Measurements from ENCODE around the gene RAD51B.

The RAD51B gene

DNA sequence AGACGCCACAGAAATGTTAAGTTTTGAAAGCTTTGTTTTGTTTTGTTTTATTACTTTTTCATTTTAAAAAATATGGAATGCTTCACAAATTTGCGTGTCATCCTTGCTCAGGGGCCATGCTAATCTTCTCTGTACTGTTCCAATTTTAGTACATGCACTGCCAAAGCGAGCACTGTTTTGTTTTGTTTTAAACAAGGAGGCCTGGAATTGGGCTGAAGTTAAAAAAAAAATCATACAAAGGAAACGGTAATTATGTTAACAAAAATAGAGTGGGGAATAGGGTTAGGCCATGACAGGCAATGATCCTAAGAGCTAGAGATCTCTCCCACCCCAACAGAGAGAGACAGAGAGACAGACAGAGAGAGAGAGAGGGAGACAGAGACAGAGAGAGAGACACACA is 916.3 kb downstream of the RAD51B start:
- no peak overlapping the region for H3K4me3 ChIP-seq (replicated peaks; ENCODE audit: low read depth, low read length)
- DNase-seq (ENCODE audit: low read depth) = no peak
- TF ChIP-seq, protein P1, sequence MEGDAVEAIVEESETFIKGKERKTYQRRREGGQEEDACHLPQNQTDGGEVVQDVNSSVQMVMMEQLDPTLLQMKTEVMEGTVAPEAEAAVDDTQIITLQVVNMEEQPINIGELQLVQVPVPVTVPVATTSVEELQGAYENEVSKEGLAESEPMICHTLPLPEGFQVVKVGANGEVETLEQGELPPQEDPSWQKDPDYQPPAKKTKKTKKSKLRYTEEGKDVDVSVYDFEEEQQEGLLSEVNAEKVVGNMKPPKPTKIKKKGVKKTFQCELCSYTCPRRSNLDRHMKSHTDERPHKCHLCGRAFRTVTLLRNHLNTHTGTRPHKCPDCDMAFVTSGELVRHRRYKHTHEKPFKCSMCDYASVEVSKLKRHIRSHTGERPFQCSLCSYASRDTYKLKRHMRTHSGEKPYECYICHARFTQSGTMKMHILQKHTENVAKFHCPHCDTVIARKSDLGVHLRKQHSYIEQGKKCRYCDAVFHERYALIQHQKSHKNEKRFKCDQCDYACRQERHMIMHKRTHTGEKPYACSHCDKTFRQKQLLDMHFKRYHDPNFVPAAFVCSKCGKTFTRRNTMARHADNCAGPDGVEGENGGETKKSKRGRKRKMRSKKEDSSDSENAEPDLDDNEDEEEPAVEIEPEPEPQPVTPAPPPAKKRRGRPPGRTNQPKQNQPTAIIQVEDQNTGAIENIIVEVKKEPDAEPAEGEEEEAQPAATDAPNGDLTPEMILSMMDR (IDR thresholded peaks at IDR 0.05; ENCODE audit: low read length, missing control alignments) = no peak

DNA sequence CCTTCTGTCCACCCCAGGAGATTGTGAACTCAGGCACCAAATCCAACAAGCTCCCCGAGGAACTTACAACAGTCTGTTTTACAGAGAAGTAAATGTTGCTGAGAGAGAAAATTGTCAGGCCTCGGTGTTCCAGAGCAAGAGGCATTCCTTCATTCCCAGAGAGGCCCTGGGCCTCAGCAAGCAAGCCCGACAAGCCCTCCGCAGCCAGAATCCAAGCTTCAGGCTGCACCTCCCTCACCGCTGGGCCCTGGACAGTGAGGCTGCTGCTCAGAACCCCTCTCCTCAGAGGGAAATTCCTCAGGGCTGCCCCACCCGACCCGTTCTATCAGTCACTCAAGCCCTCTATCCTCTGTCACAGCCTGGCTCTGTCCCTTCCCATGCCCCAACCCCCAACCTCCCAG is 916.9 kb downstream of the RAD51B start:
- no peak for DNase-seq (ENCODE audit: low read depth)
- no peak overlapping the region for H3K4me3 ChIP-seq (replicated peaks; ENCODE audit: low read depth, low read length)
- TF ChIP-seq, protein P1 (IDR thresholded peaks at IDR 0.05; ENCODE audit: low read length, missing control alignments) = no peak

DNA sequence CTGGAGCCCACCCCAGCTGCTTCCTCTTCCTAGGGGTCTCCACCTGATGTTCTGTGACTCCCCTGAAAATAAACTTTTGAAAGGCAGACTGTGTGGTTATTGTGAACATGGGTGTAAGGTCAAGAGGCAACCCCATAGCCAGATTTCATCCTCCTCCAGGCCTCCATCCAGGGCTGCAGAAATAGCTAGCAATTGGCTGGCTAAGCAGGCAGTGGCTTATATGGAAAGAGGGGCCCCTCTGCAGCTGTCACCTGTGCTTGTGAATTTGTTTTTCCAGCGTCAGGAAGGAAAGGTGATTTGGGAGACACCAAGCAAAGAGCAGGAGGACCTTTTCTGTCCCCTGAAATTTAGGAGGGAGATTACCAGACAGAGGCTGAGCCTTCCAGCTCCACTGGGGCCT is 917.5 kb downstream of the RAD51B start:
- TF ChIP-seq, protein P1 (IDR thresholded peaks at IDR 0.05; ENCODE audit: low read length, missing control alignments) = no peak

DNA sequence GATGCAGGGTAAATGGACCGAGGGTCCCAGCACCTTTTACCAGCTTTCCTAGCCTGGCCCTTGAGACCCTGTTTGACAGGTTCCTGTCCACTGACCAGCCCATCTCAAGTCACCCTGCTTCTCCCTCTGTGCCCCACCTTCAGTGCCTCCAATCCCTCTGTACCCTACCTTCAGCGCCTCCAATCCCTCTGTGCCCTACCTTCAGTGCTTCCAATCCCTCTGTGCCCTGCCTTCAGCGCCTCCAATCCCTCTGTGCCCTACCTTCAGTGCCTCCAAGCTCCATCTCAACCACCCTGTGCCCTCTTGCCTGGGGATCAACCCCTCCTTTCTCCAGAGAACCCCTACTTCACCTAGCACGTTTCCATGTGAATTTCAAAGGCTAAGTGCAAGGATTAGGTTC is 919.0 kb downstream of the RAD51B start:
- H3K4me3 ChIP-seq (replicated peaks; ENCODE audit: low read depth, low read length) = no peak overlapping the region

More for the DNA sequence above, 917.5 kb downstream of the RAD51B start:
- H3K4me3 ChIP-seq (replicated peaks; ENCODE audit: low read depth, low read length) = no peak overlapping the region
- DNase-seq (ENCODE audit: low read depth) = no peak

DNA sequence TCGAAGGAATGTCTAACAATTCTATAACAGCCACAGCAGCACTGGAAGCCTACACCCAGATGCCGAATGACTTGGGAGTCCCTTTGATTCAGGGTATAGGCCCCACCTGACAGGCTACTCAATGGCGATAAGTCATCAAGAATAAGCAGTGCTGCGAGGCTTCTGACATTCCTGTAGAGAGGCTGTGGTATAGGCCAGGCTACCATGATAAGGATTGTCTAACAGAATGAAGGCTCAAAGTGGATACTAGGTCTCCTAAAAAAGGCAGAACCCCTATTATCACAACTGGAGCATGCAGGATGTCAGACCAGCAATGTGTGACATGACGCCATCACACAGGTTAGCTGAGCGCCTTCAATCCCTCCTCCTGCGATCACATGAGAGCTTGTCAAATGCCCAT is 920.1 kb downstream of the RAD51B start:
- DNase-seq (ENCODE audit: low read depth) = no peak
- TF ChIP-seq, protein P1 (IDR thresholded peaks at IDR 0.05; ENCODE audit: low read length, missing control alignments) = no peak
- H3K4me3 ChIP-seq (replicated peaks; ENCODE audit: low read depth, low read length) = no peak overlapping the region

More for the DNA sequence above, 919.0 kb downstream of the RAD51B start:
- no peak for DNase-seq (ENCODE audit: low read depth)
- TF ChIP-seq, protein P1 (IDR thresholded peaks at IDR 0.05; ENCODE audit: low read length, missing control alignments) = no peak

DNA sequence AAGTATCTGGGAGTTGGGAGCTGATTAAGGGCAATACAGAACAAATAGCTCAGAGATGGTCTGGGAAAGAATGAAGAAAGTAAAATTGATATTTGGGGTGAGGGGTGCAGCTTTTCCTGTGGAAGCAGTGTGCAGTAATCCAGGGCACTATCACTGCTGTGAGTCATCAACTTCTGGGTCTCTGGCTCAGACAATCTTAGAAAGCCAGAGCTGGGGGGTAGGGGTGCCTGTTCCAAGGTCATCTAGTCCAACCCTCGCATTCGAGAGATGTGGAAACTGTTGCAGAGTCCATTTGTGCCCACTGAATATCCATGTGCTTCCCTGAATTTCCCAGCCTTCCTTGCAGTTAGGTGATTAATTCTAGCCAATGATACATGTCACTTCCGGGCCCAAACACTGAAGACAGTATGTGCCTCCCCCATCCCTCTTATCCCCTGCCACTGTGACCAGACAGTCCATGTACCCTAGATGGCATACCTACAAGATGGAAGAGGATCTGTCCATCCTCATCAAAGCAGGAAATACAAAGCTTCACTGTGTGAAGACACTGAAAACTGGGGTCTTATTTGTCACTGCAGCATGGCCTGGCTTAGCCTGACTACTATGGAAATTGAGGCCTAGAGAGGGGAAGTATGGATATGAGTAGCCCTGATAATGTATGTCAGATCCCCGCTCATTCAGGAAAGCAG is 921.4 kb downstream of the RAD51B start:
- no peak for DNase-seq (ENCODE audit: low read depth)
- no peak overlapping the region for H3K4me3 ChIP-seq (replicated peaks; ENCODE audit: low read depth, low read length)
- TF ChIP-seq, protein P1 (IDR thresholded peaks at IDR 0.05; ENCODE audit: low read length, missing control alignments) = no peak

DNA sequence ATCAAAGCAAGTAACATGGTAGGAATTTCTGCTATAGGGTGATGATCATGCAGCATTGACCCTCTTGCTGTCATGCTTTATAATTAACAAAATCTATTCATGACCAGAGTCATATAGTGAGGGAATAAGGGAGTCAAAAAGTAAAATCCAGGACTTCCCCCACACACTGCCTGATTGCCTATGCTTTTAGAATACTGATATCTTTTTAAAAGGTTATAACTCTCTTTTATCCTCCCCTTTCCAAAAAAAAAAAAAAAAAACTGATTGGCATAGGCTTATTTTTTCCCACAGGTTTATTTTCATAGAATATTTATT is 921.9 kb downstream of the RAD51B start:
- DNase-seq (ENCODE audit: low read depth) = no peak
- TF ChIP-seq, protein P1 (IDR thresholded peaks at IDR 0.05; ENCODE audit: low read length, missing control alignments) = no peak
- no peak overlapping the region for H3K4me3 ChIP-seq (replicated peaks; ENCODE audit: low read depth, low read length)
